Measurements from ENCODE around the gene PCDH9. TPM values are rescaled to one million over a fixed set of nuclear protein-coding genes. Genes with fewer than 3 reads are reported as not detected.

PCDH9 gene
- total RNA-seq, 4 donors from 2014 or later: 5.7 to 12.9 (median 6.8) TPM

- no peak for DNase-seq (ENCODE audit: low spot score)
- ATAC-seq (ENCODE audit: low FRiP score): no peak
- TF ChIP-seq CTCF (IDR thresholded peaks at IDR 0.05): no peak
Observed at GRCh38 chr13:66440938-66441337, 789.2 kb downstream of the PCDH9 start.

GRCh38 chr13:66430728-66431127 lies 799.4 kb downstream of the PCDH9 start:
- DNase-seq (ENCODE audit: low spot score) (no peak), ATAC-seq (ENCODE audit: low FRiP score) (no peak)
- no peak for TF ChIP-seq CTCF (IDR thresholded peaks at IDR 0.05)

GRCh38 chr13:66430269-66430668 lies 799.9 kb downstream of the PCDH9 start:
- no peak for DNase-seq (ENCODE audit: low spot score)
- TF ChIP-seq CTCF (IDR thresholded peaks at IDR 0.05): no peak
- ATAC-seq (ENCODE audit: low FRiP score): no peak

GRCh38 chr13:66429156-66429555 lies 801.0 kb downstream of the PCDH9 start:
- DNase-seq (ENCODE audit: low spot score) (no peak), ATAC-seq (ENCODE audit: low FRiP score) (no peak)
- TF ChIP-seq CTCF (IDR thresholded peaks at IDR 0.05): no peak

GRCh38 chr13:66427458-66427861 lies 802.7 kb downstream of the PCDH9 start:
- ATAC-seq (ENCODE audit: low FRiP score) (no peak), DNase-seq (ENCODE audit: low spot score) (no peak)
- no peak for TF ChIP-seq CTCF (IDR thresholded peaks at IDR 0.05)

GRCh38 chr13:66425741-66426140 lies 804.4 kb downstream of the PCDH9 start:
- TF ChIP-seq CTCF (IDR thresholded peaks at IDR 0.05): no peak
- ATAC-seq (ENCODE audit: low FRiP score): no peak

GRCh38 chr13:66424422-66424821 lies 805.7 kb downstream of the PCDH9 start:
- ATAC-seq (ENCODE audit: low FRiP score) (no peak), DNase-seq (ENCODE audit: low spot score) (no peak)
- no peak for TF ChIP-seq CTCF (IDR thresholded peaks at IDR 0.05)

More at GRCh38 chr13:66425741-66426140, 804.4 kb downstream of the PCDH9 start:
- DNase-seq (ENCODE audit: low spot score): no peak

Data from omental fat pad (tissue), 4 donors.